IMR-90 (cell line): ENCODE data around the gene RHOC. TPM values are rescaled to one million over a fixed set of nuclear protein-coding genes. Genes with fewer than 3 reads are reported as not detected.

Source experiments
- ATAC-seq: fragments of 200-7000 bp; cut with Tn5 transposase; 2 replicates; pipeline ENCODE4 v1.9.1; 2020; ENCODE audit warnings: low read depth, mild to moderate bottlenecking, moderate library complexity
- BruUV-seq: library from RNA; stranded (reverse); fragments of 400-500 nt; replicated peaks from 2 replicates; lab custom pipeline; 2021; lab: Mats Ljungman, UMichigan
- CTCF ChIA-PET: fragments of 300-600 bp; formaldehyde crosslinking; extraction: SDS; loops from one replicate; lab custom pipeline; 2021; ENCODE audit warnings: antibody characterized with exemption; lab: Yijun Ruan, JAX
- POLR2A ChIA-PET: fragments of 300-600 bp; sonication (Branson Sonifier 250); formaldehyde crosslinking; loops from one replicate; lab custom pipeline; 2022; ENCODE audit warnings: antibody characterized with exemption; ENCODE audit not compliant: unreplicated experiment; lab: Charles Lee
- DNase-seq: peaks from one replicate; pipeline ENCODE4 v3.0.0; 2013
- H2AFZ ChIP-seq: replicated peaks from 2 replicates; pipeline ENCODE3; 2013; ENCODE audit warnings: low read length, mild to moderate bottlenecking; ENCODE audit not compliant: poor library complexity
- H2AK5ac ChIP-seq: 2 replicates; pipeline ENCODE4 v1.6.1; 2013; ENCODE audit warnings: low read depth, low read length, inconsistent platforms
- H2AK9ac ChIP-seq: replicated peaks from 2 replicates; pipeline ENCODE3; 2013; ENCODE audit warnings: mild to moderate bottlenecking, low read depth, low read length, moderate library complexity; ENCODE audit not compliant: poor library complexity
- H2BK120ac ChIP-seq: 2 replicates; pipeline ENCODE4 v1.6.1; 2013; ENCODE audit warnings: low read depth, low read length, inconsistent platforms
- H2BK15ac ChIP-seq: 3 replicates; pipeline ENCODE4 v1.6.1; 2013; ENCODE audit warnings: low read depth, low read length, inconsistent platforms
- H2BK20ac ChIP-seq: 2 replicates; pipeline ENCODE4 v1.6.1; 2013; ENCODE audit warnings: low read depth, mild to moderate bottlenecking, inconsistent platforms, low read length, moderate library complexity
- H2BK5ac ChIP-seq: 2 replicates; pipeline ENCODE4 v1.6.1; 2013; ENCODE audit warnings: mild to moderate bottlenecking, low read depth, low read length, inconsistent platforms; ENCODE audit not compliant: poor library complexity, severe bottlenecking
- H3K14ac ChIP-seq: replicated peaks from 2 replicates; pipeline ENCODE4 v1.6.1; 2013; ENCODE audit warnings: low read depth, low read length, inconsistent platforms
- H3K18ac ChIP-seq: 2 replicates; pipeline ENCODE4 v1.6.1; 2013; ENCODE audit warnings: low read depth, low read length, control low read depth
- H3K23ac ChIP-seq: 2 replicates; pipeline ENCODE4 v1.6.1; 2013; ENCODE audit warnings: low read depth, low read length, inconsistent platforms
- H3K27ac ChIP-seq: 2 replicates; pipeline ENCODE4 v1.5.1; 2013; ENCODE audit warnings: mild to moderate bottlenecking, control low read depth, low read length; ENCODE audit not compliant: insufficient read depth
- H3K27me3 ChIP-seq: 2 replicates; pipeline ENCODE4 v1.6.1; 2013; ENCODE audit warnings: low read length; ENCODE audit not compliant: control insufficient read depth, insufficient read depth
- H3K36me3 ChIP-seq: 2 replicates; pipeline ENCODE4 v1.6.1; 2013; ENCODE audit warnings: low read length, mixed read lengths; ENCODE audit not compliant: control insufficient read depth, insufficient read depth
- H3K4ac ChIP-seq: 2 replicates; pipeline ENCODE4 v1.6.1; 2013; ENCODE audit warnings: low read depth, low read length, inconsistent platforms
- H3K4me1 ChIP-seq: 2 replicates; pipeline ENCODE4 v1.6.1; 2013; ENCODE audit warnings: low read length, mixed read lengths; ENCODE audit not compliant: control insufficient read depth, insufficient read depth
- H3K4me2 ChIP-seq: 2 replicates; pipeline ENCODE4 v1.6.1; 2013; ENCODE audit warnings: low read depth, mild to moderate bottlenecking, control low read depth, low read length, moderate library complexity
- H3K4me3 ChIP-seq: 2 replicates; pipeline ENCODE4 v1.5.1; 2013; ENCODE audit warnings: low read depth, mild to moderate bottlenecking, control low read depth, low read length, moderate library complexity; ENCODE audit not compliant: insufficient read depth
- H3K56ac ChIP-seq: 2 replicates; pipeline ENCODE4 v1.6.1; 2013; ENCODE audit warnings: low read length, inconsistent platforms; ENCODE audit not compliant: insufficient read depth; ENCODE audit errors: extremely low read depth
- H3K79me1 ChIP-seq, 2 experiments: 2 replicates each; pipeline ENCODE4 v1.6.1; 2013; ENCODE audit warnings: low read length in 2 of 2, inconsistent platforms in 1 of 2, low read depth in 1 of 2
- H3K9ac ChIP-seq: 2 replicates; pipeline ENCODE4 v1.6.1; 2013; ENCODE audit warnings: low read depth, low read length, control low read depth
- H3K9me1 ChIP-seq: 2 replicates; pipeline ENCODE4 v1.6.1; 2013; ENCODE audit warnings: low read length, inconsistent platforms; ENCODE audit not compliant: insufficient read depth
- H3K9me3 ChIP-seq: 2 replicates; pipeline ENCODE4 v1.6.1; 2013; ENCODE audit warnings: low read length; ENCODE audit not compliant: control insufficient read depth, insufficient read depth
- H4K20me1 ChIP-seq: 2 replicates; pipeline ENCODE4 v1.6.1; 2013; ENCODE audit warnings: low read length, inconsistent platforms; ENCODE audit not compliant: insufficient read depth
- H4K5ac ChIP-seq: 2 replicates; pipeline ENCODE4 v1.6.1; 2013; ENCODE audit warnings: mild to moderate bottlenecking, low read depth, low read length, control low read depth
- H4K8ac ChIP-seq, 2 experiments: 2 replicates each; pipeline ENCODE4 v1.6.1; 2013; ENCODE audit warnings: low read depth in 2 of 2, low read length in 2 of 2, control low read depth in 1 of 2, inconsistent platforms in 1 of 2
- H4K91ac ChIP-seq: 2 replicates; pipeline ENCODE4 v1.6.1; 2013; ENCODE audit warnings: low read depth, low read length, inconsistent platforms; ENCODE audit not compliant: insufficient read depth
- BHLHE40 ChIP-seq: fragments of 150-350 bp; IDR thresholded peaks from 2 replicates; pipeline ENCODE4 v1.6.1; 2016; ENCODE audit warnings: mild to moderate bottlenecking, low read depth, low read length
- CEBPB ChIP-seq: IDR thresholded peaks from 2 replicates; pipeline ENCODE4 v1.6.1; 2012; ENCODE audit warnings: low read depth, low read length, improper control_type of control experiment
- CHD1 ChIP-seq: IDR thresholded peaks from 2 replicates; pipeline ENCODE4 v1.6.1; 2012; ENCODE audit warnings: low read depth, low read length, improper control_type of control experiment
- ELK1 ChIP-seq: fragments of 150-350 bp; IDR thresholded peaks from 2 replicates; pipeline ENCODE4 v1.6.1; 2016; ENCODE audit warnings: low read depth, mild to moderate bottlenecking, low read length, moderate library complexity, borderline replicate concordance
- FOS ChIP-seq: fragments of 150-350 bp; IDR thresholded peaks from 2 replicates; pipeline ENCODE4 v1.6.1; 2016; ENCODE audit warnings: low read depth, low read length
- MAFK ChIP-seq: IDR thresholded peaks from 2 replicates; pipeline ENCODE4 v1.6.1; 2012; ENCODE audit warnings: low read depth, low read length, improper control_type of control experiment
- MAZ ChIP-seq: IDR thresholded peaks from 2 replicates; pipeline ENCODE4 v1.6.1; 2012; ENCODE audit warnings: low read depth, mild to moderate bottlenecking, low read length, improper control_type of control experiment, moderate library complexity, borderline replicate concordance
- MXI1 ChIP-seq: IDR thresholded peaks from 2 replicates; pipeline ENCODE4 v1.6.1; 2012; ENCODE audit warnings: low read depth, mild to moderate bottlenecking, low read length, moderate library complexity, borderline replicate concordance
- NFE2L2 ChIP-seq: fragments of 150-350 bp; IDR thresholded peaks from 2 replicates; pipeline ENCODE4 v1.6.1; 2016; ENCODE audit warnings: low read depth, mild to moderate bottlenecking, low read length
- POLR2A ChIP-seq: IDR thresholded peaks from 2 replicates; pipeline ENCODE4 v1.6.1; 2012; ENCODE audit warnings: mild to moderate bottlenecking, low read depth, low read length
- RAD21 ChIP-seq: IDR thresholded peaks from 2 replicates; pipeline ENCODE4 v1.6.1; 2012; ENCODE audit warnings: low read length, improper control_type of control experiment
- RCOR1 ChIP-seq: IDR thresholded peaks from 2 replicates; pipeline ENCODE4 v1.6.1; 2012; ENCODE audit warnings: mild to moderate bottlenecking, low read length, improper control_type of control experiment; ENCODE audit not compliant: insufficient replicate concordance
- WGBS, 2 experiments: methylation state at CpG; one replicate each; pipeline versions ENCODE4 v1.1.5 to v1.1.7; 2013; ENCODE audit warnings: missing lambda C conversion rate in 2 of 2; ENCODE audit not compliant: insufficient read length in 1 of 2; ENCODE audit errors: extremely low coverage in 2 of 2; 5-methylcytosine and 5-hydroxymethylcytosine counted together
- dilution Hi-C: fragments of 300-500 bp; cut with HindIII; formaldehyde crosslinking; loops from one replicate; pipeline ENCODE4 v1.14.3; 2018; ENCODE audit warnings: low sequenced_read_pairs; ENCODE audit not compliant: unreplicated experiment
- in situ Hi-C: fragments of 300-500 bp; cut with MboI; formaldehyde crosslinking; loops from 3 replicates; pipeline ENCODE4 v1.14.3; 2019; ENCODE audit warnings: low sequenced_read_pairs, inconsistent platforms, mixed read lengths
- intact Hi-C: fragments of 100-400 bp; cut with micrococcal nuclease; formaldehyde crosslinking; loops from 2 replicates; pipeline ENCODE4 v1.10.0; 2022
- polyA plus RNA-seq, 3 experiments: library from polyadenylated mRNA; depleted of rRNA; stranded (reverse); fragments of >200 nt; gene quantifications; 2 replicates each; pipeline ENCODE4 v1.2.3, GENCODE V29; 2012; ENCODE audit warnings: low replicate concordance in 1 of 3
- total RNA-seq: library from RNA; depleted of rRNA; stranded (reverse); fragments of >200 nt; gene quantifications from 2 replicates; pipeline ENCODE4 v1.2.3, GENCODE V29; 2012
- TF ChIP-seq, protein P1 (sequence below): conservative IDR thresholded peaks from 2 replicates; pipeline ENCODE4 v1.5.1; 2012; ENCODE audit warnings: mild to moderate bottlenecking, low read depth, low read length, improper control_type of control experiment
- TF ChIP-seq, protein P2 (sequence below): fragments of 150-350 bp; IDR thresholded peaks from 2 replicates; pipeline ENCODE4 v1.6.1; 2017; ENCODE audit warnings: mild to moderate bottlenecking, antibody characterized with exemption, low read length, low read depth

RHOC gene
- total and polyA plus RNA-seq, 2 of the 4 experiments (the other 2 are of a cell fraction): 764 to 839 TPM

DNA sequence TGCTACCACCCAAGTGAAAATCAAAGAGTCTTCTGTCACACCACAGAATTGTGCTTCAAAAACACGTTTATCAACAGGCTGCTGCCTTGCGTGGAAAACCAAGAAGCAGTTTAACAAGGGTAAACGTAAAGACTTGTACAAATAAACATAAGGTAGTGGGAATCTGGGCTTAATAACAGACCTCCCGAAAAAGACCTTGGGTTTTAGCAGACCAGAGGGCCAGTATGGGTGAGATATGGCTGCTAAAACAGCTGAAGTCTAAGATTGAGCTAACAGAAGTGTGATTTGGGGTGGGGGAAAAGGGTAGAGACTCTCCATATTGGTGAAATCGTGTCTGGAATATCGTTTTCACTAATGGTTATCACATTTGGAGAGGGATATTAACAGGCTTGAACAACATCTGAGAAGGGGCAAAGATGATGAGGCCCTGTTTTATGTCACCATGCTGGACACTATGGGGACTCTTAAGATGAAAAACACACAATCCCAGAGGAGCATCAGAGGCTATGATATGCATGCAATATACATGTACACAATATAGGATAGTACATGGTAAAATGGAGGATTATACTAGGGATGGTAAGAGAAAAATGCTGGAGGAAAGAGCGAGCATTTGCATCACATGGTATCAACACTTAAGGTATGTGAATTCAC is 31.1 kb downstream of the RHOC start:
- peak overlapping the region; percentile 15; the same call in 1 of the 2 replicates for H2AK5ac ChIP-seq
- POLR2A ChIA-PET: interaction anchor here (0.6 kb wide), 1 partner anchor 31 kb away, joined by 3 read pairs; the partner anchor contains the start of gene RHOC
- H3K9me1 ChIP-seq: no peaks in the 10 kb centered on the region
- dilution Hi-C loops (no loop called here), in situ Hi-C loops (no loop called here), intact Hi-C loops (loop anchor here (2.0 kb wide), 2 partner anchors 25 to 57 kb away; partner anchors contain the start of genes CAPZA1 and ST7L)
- H3K4me2 ChIP-seq: peak overlapping the region; percentile 96
- H2AFZ ChIP-seq: peak overlapping the region; percentile 95
- peak overlapping the region; percentile 94 for H2AK9ac ChIP-seq
- peaks cover 2% of the 10 kb centered on the region; the same call in 1 of the 2 replicates for H3K4me1 ChIP-seq
- DNase-seq: peak; percentile 35
- peak overlapping the region; percentile 68; the same call in 1 of the 2 replicates for H2BK120ac ChIP-seq
- H4K91ac ChIP-seq: peak overlapping the region; percentile 83
- H4K20me1 ChIP-seq: no peaks in the 10 kb centered on the region; the same call in 1 of the 2 replicates
- no peak overlapping the region for H2BK20ac ChIP-seq
- no CpG with 5 or more reads among the region's 7 CpGs for WGBS, 2 experiments
- H3K9ac ChIP-seq: peak overlapping the region; percentile 89
- peak overlapping the region; percentile 33 for H3K56ac ChIP-seq
- CTCF ChIA-PET: interaction anchor here (1.4 kb wide), 1 partner anchor 32 kb away, joined by 5 read pairs; no protein-coding TSS in a partner anchor
- H3K27ac ChIP-seq: peak overlapping the region; percentile 97
- no TSS peak for BruUV-seq
- H3K4me3 ChIP-seq: peak overlapping the region; percentile 71
- H3K23ac ChIP-seq: peak overlapping the region; percentile 91
- no peaks in the 10 kb centered on the region for H3K9me3 ChIP-seq
- H2BK5ac ChIP-seq: peak overlapping the region; percentile 25
- H3K14ac ChIP-seq: peak overlapping the region; percentile 91
- H3K4ac ChIP-seq: peak overlapping the region; percentile 86
- no peaks in the 10 kb centered on the region for H3K27me3 ChIP-seq
- H4K8ac ChIP-seq: peak overlapping the region; percentile 2 to 58; a peak in 3 of 4 replicates
- H3K36me3 ChIP-seq: no peaks in the 10 kb centered on the region; the same call in 1 of the 2 replicates
- H3K18ac ChIP-seq: peak overlapping the region; percentile 26
- peaks cover 30 to 63% of the 10 kb centered on the region in 2 experiments for H3K79me1 ChIP-seq
- peak overlapping the region; percentile 2; the same call in 1 of the 3 replicates for H2BK15ac ChIP-seq
- no peak for ATAC-seq
- peak overlapping the region; percentile 65; the same call in 1 of the 2 replicates for H4K5ac ChIP-seq
- TF ChIP-seq CEBPB (no peak), FOS (no peak), MAFK (no peak), MXI1 (no peak), RCOR1 (no peak), MAZ (no peak), CHD1 (no peak), POLR2A (no peak), BHLHE40 (no peak), RAD21 (no peak), NFE2L2 (no peak), ELK1 (no peak)
- TF ChIP-seq, protein P1, sequence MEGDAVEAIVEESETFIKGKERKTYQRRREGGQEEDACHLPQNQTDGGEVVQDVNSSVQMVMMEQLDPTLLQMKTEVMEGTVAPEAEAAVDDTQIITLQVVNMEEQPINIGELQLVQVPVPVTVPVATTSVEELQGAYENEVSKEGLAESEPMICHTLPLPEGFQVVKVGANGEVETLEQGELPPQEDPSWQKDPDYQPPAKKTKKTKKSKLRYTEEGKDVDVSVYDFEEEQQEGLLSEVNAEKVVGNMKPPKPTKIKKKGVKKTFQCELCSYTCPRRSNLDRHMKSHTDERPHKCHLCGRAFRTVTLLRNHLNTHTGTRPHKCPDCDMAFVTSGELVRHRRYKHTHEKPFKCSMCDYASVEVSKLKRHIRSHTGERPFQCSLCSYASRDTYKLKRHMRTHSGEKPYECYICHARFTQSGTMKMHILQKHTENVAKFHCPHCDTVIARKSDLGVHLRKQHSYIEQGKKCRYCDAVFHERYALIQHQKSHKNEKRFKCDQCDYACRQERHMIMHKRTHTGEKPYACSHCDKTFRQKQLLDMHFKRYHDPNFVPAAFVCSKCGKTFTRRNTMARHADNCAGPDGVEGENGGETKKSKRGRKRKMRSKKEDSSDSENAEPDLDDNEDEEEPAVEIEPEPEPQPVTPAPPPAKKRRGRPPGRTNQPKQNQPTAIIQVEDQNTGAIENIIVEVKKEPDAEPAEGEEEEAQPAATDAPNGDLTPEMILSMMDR: no peak
- TF ChIP-seq, protein P2, sequence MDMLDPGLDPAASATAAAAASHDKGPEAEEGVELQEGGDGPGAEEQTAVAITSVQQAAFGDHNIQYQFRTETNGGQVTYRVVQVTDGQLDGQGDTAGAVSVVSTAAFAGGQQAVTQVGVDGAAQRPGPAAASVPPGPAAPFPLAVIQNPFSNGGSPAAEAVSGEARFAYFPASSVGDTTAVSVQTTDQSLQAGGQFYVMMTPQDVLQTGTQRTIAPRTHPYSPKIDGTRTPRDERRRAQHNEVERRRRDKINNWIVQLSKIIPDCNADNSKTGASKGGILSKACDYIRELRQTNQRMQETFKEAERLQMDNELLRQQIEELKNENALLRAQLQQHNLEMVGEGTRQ: no peak
